Vagina (tissue), 2 donors: Measurements from ENCODE around the gene POU6F2.

ENCODE experiments used
- CTCF ChIP-seq, 3 experiments: fragments of 450-650 bp in 2 of 3; fragments of 200-600 bp in 1 of 3; sonication (generic) in 1 of 3; IDR thresholded peaks; one replicate each; pipeline ENCODE4 v1.5.1; 2017 to 2019; ENCODE audit warnings: antibody characterized with exemption in 3 of 3, mild to moderate bottlenecking in 2 of 3, moderate library complexity in 2 of 3
- POLR2A ChIP-seq, 2 donors: fragments of 450-650 bp; IDR thresholded peaks; one replicate each; pipeline ENCODE4 v1.6.1; 2017; ENCODE audit warnings: antibody characterized with exemption in 2 of 2, mild to moderate bottlenecking in 2 of 2, moderate library complexity in 2 of 2
- POLR2AphosphoS5 ChIP-seq, 2 donors: sonication (generic); formaldehyde crosslinking; IDR thresholded peaks; one replicate each; pipeline ENCODE4 v1.9.0; 2017; ENCODE audit warnings: antibody characterized with exemption in 2 of 2, mild to moderate bottlenecking in 2 of 2, low read depth in 1 of 2; ENCODE audit not compliant: insufficient read depth in 1 of 2

- no peak for TF ChIP-seq CTCF (IDR thresholded peaks at IDR 0.05)
- TF ChIP-seq POLR2A (IDR thresholded peaks at IDR 0.05), result no peak
- TF ChIP-seq POLR2AphosphoS5 (IDR thresholded peaks at IDR 0.05; ENCODE audit: insufficient read depth in 1 of 2, low read depth in 1 of 2), result no peak
These were observed 113.4 kb downstream of the POU6F2 start for GRCh38 chr7:39091145-39091544.
